SU-DHL-6 (cell line): ENCODE data around the gene SLC22A14.

ENCODE experiments used
- EZH2phosphoT487 ChIP-seq: fragments of 200-600 bp; sonication (generic), shearing (Covaris generic); conservative IDR thresholded peaks from 2 replicates; pipeline ENCODE4 v1.6.1; 2018; ENCODE audit warnings: mild to moderate bottlenecking, antibody characterized with exemption, low read length, moderate library complexity, mixed read lengths
- TF ChIP-seq, protein P1 (sequence below): fragments of 200-600 bp; sonication (generic); IDR thresholded peaks from one replicate; pipeline ENCODE4 v1.5.1; 2017; ENCODE audit warnings: antibody characterized with exemption, mild to moderate bottlenecking, low read length, moderate library complexity; ENCODE audit not compliant: insufficient read depth, poor library complexity, severe bottlenecking

DNA sequence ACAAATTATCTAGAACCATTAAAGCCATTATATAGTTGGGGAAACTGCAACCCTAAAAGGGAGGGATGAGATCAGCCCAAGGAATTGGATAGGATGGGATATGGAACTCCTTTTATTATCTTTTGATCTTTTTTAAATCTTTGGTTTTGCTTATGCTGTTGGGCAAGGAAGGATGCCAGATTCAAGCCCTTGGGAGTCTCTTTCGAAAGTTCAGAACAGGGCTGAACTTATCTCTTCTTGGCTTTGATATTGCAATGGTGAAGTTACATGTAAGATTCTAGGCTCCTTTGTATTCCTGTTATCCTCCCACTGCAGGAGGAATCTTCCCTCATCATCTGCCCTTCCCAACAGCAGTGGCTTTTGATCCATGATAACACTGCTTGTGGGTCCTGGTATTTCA, 26.5 kb upstream of the SLC22A14 start:
- TF ChIP-seq, protein P1, sequence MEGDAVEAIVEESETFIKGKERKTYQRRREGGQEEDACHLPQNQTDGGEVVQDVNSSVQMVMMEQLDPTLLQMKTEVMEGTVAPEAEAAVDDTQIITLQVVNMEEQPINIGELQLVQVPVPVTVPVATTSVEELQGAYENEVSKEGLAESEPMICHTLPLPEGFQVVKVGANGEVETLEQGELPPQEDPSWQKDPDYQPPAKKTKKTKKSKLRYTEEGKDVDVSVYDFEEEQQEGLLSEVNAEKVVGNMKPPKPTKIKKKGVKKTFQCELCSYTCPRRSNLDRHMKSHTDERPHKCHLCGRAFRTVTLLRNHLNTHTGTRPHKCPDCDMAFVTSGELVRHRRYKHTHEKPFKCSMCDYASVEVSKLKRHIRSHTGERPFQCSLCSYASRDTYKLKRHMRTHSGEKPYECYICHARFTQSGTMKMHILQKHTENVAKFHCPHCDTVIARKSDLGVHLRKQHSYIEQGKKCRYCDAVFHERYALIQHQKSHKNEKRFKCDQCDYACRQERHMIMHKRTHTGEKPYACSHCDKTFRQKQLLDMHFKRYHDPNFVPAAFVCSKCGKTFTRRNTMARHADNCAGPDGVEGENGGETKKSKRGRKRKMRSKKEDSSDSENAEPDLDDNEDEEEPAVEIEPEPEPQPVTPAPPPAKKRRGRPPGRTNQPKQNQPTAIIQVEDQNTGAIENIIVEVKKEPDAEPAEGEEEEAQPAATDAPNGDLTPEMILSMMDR: no peak
- no peak for TF ChIP-seq EZH2phosphoT487
